GM19239 (cell line): ENCODE data around the gene CCDC194.

Experiments
- DNase-seq: peaks from one replicate; pipeline ENCODE4 v3.0.0; 2011; ENCODE audit warnings: low spot score; ENCODE audit not compliant: insufficient read length
- FAIRE-seq: peaks from 2 replicates; lab custom pipeline; 2011; peaks lifted over from hg19 to GRCh38; lab: Jason Lieb, UNC

Gene CCDC194

DNA sequence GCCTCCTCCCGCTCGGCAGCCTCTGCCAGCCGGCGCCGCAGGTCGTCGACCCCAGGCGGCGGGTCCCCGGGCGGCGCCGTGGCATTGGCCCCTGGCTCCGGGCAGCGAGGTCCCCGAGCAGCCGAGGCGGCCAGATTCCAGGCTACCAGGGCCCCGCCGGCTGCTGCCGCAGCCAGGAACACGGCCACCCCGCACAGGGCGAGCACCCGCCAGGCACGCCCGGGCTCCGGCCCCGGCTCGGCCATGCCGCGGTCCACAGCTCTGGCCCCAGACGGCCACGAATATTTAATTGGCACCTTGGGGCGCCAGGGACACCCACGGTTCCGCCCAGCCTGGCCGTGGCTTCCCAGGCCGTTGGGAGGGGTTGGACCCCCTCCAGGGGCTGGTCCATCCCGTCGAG, at the start of gene CCDC194:
TSS of gene CCDC194 (minus strand) at position 283 of the 400 bp plus-strand sequence. CDS start at position 245, 38 bp downstream.
- FAIRE-seq (no peak), DNase-seq (no peak)

DNA sequence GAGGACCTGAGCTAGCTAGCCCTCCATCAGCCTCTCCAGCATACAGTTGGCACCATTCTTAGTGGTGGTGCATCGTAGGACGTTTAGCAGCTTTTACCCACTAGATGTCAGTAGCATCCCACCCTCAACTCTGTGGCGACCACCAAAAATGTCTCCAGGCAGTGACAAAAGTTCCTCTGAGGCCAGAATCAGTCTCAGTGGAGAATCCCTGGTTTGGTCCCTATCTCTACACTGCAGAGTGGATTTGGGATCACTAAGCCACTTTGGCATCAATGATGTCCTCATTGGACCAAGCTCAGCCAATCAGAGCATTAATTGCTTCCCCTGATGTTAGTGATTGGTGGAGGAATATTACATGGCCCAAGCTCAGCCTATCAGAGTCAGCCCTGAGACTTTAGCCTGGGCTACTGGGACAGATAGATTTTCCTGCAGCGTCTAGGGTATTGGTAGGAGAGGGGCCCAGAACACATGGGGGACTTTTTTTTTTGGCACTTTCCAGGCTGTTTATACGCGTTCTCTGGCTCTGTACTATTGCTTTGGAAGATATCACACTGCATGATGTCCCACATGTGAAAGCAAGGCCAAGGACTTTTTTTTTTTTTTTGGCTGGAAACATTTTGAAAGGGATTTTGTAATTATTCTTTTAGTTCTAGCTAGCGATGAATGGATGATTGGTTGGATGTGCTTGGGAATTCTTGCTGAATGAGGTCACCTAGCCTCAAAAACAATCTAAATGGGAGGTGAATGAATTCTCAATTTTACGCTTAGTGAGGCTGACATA, 47.4 kb upstream of the CCDC194 start:
- DNase-seq, result no peak

DNA sequence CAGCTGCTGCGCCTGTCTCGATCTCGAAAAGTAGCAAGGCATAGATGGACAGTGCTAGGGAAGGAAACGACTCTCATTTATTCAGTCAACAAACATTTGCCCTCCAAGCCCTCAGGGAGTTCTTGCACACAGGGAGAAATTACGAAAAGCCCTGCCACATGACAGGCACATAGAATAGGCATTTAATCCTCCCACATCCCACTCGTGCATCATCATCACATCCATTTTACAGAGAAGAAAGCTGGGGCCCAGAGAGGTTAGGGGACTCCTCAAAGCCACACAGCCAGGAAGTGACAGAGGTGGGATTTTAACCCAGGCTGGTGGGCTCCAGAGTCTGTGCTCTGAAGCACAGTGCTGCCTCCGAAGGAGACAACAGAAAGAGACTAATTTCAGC, 42.9 kb upstream of the CCDC194 start:
- FAIRE-seq (no peak), DNase-seq (no peak)

More for the DNA sequence above, 47.4 kb upstream of the CCDC194 start:
- FAIRE-seq, result no peak

DNA sequence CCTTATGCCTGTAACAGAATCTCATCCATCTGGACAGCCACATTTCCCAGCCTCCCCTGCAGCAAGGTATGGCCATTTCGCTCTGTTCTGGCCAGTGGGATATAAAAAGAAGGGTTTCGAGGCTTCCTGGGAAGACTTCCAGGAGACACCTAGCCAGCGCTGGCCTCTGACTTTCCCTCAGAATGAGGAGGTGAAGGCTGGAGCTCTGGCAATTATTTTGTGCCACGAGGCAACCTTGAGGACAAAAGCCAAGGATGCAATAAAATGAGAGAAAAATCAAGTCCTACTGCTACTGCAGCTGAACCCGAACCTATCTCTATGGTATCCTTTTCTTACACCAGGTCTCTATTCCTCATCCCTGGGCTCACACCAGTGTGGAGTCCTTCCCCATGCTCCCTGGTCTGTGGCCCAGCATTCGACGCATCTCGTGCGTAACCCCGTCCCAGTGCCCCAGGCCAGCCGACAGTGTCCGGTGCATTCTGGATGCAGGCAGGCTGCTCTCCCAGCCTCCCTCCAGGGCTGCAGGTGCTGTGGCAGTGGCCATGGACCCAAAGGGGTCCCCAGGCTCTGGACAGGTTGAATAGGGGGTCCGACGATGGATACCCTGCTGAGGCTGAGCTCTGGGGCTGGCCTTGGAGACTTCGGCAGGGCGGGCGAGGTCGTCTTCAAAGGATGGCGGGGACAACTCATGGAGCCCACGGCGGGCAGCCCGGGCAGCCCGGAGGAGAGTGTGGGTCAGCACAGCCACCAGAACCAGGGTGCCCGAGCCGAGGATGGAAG, 42.3 kb upstream of the CCDC194 start:
- FAIRE-seq (no peak), DNase-seq (no peak)

DNA sequence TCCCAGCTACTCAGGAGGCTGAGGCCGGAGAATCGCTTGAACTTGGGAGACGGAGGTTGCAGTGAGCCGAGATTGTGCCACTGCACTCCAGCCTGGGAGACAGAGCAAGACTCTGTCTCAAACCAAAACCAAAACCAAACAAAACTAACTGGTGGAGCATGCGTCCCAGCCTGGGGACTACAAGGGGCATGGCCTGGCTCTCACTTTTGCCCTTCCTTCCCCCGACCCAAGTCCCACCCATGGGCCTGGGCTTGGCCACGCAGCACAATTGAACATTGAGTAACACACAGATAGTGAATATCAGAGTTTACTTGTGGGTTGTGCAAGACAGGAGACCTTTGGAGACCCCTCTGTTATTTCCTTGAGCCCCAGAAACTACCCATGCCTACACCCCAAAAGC, 41.2 kb upstream of the CCDC194 start:
- FAIRE-seq, result no peak
- no peak for DNase-seq

GRCh38 chr19:17431417-17431816, 37.4 kb upstream of the CCDC194 start:
- FAIRE-seq (no peak), DNase-seq (no peak)

DNA sequence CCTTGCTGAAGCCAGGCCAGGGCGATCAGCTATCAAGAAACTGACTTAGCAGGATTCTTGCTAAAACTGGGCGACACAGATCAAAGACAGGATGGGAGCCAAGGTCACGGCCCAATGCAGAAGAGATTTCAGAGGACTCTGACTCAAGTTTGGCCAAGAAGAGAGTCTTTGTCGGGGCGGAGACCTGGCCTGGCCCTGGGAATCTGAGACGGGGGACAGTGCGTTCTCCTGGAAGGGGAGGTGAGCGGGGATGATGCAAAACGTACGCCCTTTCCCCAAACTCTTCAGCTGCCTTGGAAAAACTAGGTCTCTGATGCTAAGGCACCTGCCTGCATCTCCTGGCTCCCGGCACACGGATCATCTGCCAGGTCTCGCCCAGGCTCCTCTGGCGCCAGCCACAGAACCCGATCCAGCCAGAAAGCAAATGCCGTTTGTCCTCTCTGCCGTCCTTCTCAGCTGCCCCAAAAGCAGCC, 35.7 kb upstream of the CCDC194 start:
- FAIRE-seq, result no peak

DNA sequence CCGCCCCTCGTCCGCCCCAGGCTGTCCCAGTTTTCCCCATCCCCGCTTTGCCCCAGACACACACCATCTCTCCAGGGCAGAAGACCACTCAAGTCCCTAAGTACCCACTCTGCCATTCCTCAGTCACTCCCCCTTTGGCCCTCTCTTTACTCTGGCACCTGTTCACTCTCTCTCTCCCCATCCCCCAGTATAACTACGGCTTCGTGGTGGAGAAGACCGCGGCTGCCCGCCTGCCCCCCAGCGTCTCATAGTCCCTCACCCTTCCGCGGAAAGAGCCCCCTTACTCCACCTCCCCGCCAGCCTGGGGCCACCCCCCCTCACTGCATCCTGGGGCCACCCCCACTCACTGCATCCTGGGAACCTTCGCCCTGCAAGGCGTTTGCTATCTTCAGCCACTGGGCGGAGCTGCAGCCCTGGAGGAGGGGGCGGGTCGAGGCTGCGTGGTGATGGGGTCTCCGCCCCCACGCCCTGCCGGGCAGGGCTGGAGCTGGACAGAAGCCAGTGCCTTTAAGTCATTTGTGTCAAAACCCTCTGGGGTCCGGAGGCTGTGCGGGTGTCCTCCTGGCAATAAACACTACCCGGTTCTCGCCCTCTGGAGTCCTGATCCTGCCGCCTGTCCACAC, 30.9 kb upstream of the CCDC194 start:
- FAIRE-seq (no peak), DNase-seq (no peak)

More for the DNA sequence above, 35.7 kb upstream of the CCDC194 start:
- no peak for DNase-seq

DNA sequence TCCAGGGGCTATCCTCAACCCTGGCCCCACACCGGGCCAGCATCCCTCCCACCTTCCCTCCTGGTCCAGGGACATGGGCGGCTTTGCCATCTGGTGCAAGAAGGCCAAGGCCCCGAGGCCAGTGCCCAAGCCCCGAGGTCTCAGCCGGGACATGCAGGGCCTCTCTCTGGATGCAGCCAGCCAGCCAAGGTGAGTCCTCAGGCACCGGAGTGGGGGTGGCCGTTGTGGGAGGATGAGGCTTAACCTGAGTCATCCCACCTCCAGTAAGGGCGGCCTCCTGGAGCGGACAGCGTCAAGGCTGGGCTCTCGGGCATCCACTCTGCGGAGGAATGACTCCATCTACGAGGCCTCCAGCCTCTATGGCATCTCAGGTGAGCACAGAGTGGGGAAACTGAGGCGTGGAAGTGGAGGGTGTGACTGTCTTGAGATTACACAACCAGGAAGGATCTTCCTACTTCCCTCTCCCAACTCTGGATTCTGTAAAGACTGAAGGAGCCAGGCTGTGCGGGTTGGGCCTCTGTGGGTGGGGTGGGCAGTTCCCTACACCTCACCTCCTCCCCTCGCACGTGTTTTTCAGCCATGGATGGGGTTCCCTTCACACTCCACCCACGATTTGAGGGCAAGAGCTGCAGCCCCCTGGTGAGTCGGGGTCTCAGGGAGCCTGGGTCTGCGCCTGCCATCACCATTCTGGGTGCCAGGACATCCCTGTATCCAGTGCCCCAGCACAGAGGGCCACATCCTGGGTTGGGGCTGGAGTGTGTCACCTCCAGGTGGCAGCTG, 29.6 kb upstream of the CCDC194 start:
- DNase-seq, result no peak
- FAIRE-seq, result no peak

GRCh38 chr19:17421942-17422341, 27.9 kb upstream of the CCDC194 start:
- FAIRE-seq (no peak), DNase-seq (no peak)

DNA sequence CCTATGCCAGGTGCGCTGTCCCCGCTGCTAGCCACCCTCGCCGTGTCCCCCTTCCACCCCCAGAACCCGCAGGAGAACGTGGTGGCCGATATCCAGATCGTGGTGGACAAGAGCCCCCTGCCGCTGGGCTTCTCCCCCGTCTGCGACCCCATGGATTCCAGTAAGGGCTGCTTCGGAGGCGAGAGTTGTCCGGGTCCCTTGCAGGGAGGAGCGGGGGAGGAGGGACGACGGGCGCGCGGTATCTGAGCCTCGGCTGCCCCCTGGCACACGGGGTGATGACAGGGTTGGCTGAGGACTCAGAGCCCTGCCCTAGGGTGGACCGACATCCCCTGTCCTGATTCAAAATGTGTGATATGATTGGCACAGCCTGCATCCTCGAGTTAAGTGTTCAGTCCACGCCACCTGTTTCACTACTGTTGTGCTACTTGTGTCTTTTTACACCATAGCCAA, 26.5 kb upstream of the CCDC194 start:
- FAIRE-seq, result peak; percentile 56

GRCh38 chr19:17419621-17420474, 25.9 kb upstream of the CCDC194 start, which contains the start of gene MVB12A:
MVB12A (plus strand) TSS chr19:17420047; CDS start chr19:17420136, 89 bp downstream.
- peak; percentile 96 for DNase-seq
- FAIRE-seq, result peak; percentile 97

More for the DNA sequence above, 26.5 kb upstream of the CCDC194 start:
- no peak for DNase-seq

DNA sequence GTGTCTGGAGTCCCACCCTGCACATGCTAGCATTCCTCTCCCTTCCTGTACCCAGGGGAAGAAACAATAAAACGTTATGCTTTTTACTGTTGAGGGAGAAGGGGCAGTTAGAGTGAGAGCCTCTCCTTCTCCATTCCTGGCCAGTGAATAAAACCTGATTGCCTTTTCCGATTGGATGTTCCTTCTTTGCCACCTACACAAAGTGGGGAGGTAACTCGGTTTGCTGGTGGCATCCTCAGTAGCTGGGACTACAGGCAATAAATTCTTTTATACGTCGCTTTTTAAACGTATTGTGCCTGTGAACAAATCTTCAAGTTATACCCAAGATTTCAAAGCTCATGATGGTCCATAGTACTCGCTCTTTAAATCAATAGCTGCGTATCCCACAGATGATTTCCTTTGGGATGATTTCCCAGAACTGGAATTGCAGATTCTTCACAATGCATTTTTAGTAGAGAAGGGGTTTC, 25.2 kb upstream of the CCDC194 start:
- no peak for DNase-seq
- FAIRE-seq, result no peak

DNA sequence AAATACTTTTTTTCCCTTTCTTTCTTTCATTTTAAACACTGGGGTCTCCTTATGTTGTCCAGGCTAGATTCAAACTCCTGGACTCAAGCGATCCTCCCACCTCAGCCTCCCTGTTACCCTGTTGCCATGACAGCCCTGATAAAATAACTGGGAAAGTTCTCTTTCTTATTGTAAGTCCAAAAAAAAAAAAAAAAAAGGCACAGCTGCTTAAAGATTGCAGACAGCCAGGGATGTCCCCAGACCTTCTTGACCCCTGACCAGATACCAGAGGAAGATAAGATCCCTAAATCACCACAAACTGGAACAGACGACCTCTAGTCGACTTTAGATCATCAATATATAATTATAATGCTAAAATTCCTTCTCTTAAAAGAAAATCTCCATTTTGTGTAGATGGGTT, 24.7 kb upstream of the CCDC194 start:
- no peak for FAIRE-seq

DNA sequence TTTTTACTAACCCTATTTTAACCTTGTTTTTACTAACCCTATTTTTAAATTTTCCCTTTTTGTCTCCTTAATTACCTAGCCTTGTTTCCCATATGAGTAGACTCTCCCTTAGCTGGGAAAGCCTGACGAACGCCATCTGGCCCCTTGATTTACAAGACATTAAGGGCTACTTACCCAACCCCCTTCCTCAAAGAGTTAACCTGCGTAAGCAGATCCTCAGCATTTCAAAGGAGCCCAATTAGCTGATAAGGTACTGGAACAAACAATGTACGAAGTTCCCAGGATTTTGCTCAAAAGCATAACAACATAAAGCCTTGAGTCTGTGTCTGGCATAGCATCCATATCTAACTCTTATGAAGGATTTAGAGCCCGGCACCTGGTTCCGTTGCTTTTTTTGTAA, 21.1 kb upstream of the CCDC194 start:
- no peak for FAIRE-seq
- no peak for DNase-seq

More for the DNA sequence above, 24.7 kb upstream of the CCDC194 start:
- DNase-seq, result no peak

GRCh38 chr19:17414097-17414496, 20.1 kb upstream of the CCDC194 start:
- FAIRE-seq, result no peak

GRCh38 chr19:17411801-17412200, 17.8 kb upstream of the CCDC194 start:
- FAIRE-seq (no peak), DNase-seq (no peak)

More at GRCh38 chr19:17414097-17414496, 20.1 kb upstream of the CCDC194 start:
- no peak for DNase-seq

DNA sequence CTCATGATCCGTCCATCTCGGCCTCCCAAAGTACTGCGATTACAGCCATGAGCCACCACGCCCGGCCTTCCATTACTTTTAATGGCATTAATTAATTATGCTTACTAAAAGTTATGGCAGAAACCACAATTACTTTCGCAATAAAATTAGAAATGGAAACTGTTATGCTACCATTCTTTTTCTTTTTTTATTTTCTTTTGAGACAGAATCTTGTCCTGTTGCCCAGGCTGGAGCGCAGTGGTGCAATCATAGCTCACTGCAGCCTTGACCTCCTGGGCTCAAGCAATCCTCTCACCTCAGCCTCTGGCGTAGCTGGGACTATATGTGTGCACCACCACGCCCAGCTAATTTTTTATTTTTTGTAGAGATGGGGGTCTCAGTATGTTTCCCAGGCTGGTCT, 16.0 kb upstream of the CCDC194 start:
- no peak for DNase-seq
- FAIRE-seq, result no peak

- DNase-seq, result no peak
- no peak for FAIRE-seq
These were observed 12.8 kb upstream of the CCDC194 start for GRCh38 chr19:17406887-17407196.
